Measurements from ENCODE around the gene ELL2. TPM values are rescaled to one million over a fixed set of nuclear protein-coding genes. Genes with fewer than 3 reads are reported as not detected.
"Not testable (repeated sequence)": the region's sequence is repeated elsewhere in the genome, so short reads cannot be mapped to it uniquely, and the experiment has no call there.

Gene ELL2
- total and polyA plus RNA-seq, 2 donors (not counting 1 experiment from before 2014, with no cell fraction given) = 7.2 to 27.0 TPM

DNA sequence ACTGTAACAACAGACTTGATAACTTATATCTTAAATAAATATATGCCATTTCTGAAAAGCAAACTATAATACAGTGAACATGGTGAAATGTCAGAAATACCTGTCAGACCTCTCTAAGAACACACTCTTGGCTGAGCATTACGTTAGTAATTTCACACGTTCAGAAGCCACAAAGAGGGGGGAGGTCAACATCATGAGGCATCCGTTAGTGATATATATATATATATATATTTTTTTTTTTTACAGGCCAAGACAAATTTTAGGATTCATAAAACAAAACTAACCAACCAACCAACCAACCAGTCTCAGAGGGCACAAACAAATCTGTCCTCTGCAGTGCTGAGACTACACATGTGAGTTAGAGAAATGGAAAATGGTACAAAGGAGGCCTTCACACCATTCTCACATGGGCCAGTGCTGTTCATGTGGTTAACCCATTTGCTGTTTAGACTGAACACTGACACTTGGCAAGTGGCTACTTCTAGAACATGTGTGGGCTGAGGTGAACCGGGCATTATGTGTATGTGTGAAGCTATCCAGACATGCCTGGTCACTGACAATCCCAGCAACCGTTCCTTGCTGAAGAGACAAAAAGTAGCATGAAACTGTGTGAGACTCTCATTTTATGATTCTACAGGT is 54.5 kb downstream of the ELL2 start:
- H2AFZ ChIP-seq (ENCODE audit: insufficient read depth, low read depth, low read length, poor library complexity, severe bottlenecking) = no peak overlapping the region
- no peak overlapping the region for H3K27ac Mint-ChIP-seq
- ATAC-seq (ENCODE audit: low read depth) (no peak), DNase-seq (no peak)
- ChIA-PET POLR2A (no interaction called here), CTCF (interaction anchor here (0.9 kb wide), 1 partner anchor 9 kb away, joined by 3 read pairs; no protein-coding TSS in a partner anchor)
- no peaks in the 10 kb centered on the region for H3K27me3 ChIP-seq (replicated peaks in 1 of 4; ENCODE audit: control extremely low read depth in 1 of 4, control insufficient read depth in 3 of 4, insufficient read depth in 4 of 4, low read length in 3 of 4)
- H3K27ac ChIP-seq (ENCODE audit: low read length in 2 of 2) = no peak overlapping the region
- TF ChIP-seq EZH2 (IDR thresholded peaks at IDR 0.05; ENCODE audit: borderline replicate concordance, insufficient read depth, low read depth, low read length, poor library complexity, severe bottlenecking) = no peak
- TF ChIP-seq, protein P1, sequence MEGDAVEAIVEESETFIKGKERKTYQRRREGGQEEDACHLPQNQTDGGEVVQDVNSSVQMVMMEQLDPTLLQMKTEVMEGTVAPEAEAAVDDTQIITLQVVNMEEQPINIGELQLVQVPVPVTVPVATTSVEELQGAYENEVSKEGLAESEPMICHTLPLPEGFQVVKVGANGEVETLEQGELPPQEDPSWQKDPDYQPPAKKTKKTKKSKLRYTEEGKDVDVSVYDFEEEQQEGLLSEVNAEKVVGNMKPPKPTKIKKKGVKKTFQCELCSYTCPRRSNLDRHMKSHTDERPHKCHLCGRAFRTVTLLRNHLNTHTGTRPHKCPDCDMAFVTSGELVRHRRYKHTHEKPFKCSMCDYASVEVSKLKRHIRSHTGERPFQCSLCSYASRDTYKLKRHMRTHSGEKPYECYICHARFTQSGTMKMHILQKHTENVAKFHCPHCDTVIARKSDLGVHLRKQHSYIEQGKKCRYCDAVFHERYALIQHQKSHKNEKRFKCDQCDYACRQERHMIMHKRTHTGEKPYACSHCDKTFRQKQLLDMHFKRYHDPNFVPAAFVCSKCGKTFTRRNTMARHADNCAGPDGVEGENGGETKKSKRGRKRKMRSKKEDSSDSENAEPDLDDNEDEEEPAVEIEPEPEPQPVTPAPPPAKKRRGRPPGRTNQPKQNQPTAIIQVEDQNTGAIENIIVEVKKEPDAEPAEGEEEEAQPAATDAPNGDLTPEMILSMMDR (IDR thresholded peaks at IDR 0.05) = no peak
- H3K4me3 ChIP-seq (ENCODE audit: control extremely low read depth in 1 of 5, extremely low read depth in 1 of 5, insufficient read depth in 1 of 5, low read depth in 2 of 5, low read length in 4 of 5) = no peak overlapping the region
- WGBS (ENCODE audit: insufficient coverage) = 92% methylated on average over 1 of the region's 5 CpGs
- no peak overlapping the region for H3K4me2 ChIP-seq (replicated peaks; ENCODE audit: low read depth, low read length, poor library complexity, severe bottlenecking)
- no peaks in the 10 kb centered on the region for H4K20me1 ChIP-seq (ENCODE audit: control insufficient read depth, insufficient read depth, low read length, poor library complexity, severe bottlenecking)
- H3K4me1 ChIP-seq (ENCODE audit: control insufficient read depth in 2 of 2, insufficient read depth in 2 of 2, low read length in 2 of 2) = no peaks in the 10 kb centered on the region
- no peaks in the 10 kb centered on the region for H3K9me3 Mint-ChIP-seq (ENCODE audit: insufficient read depth)
- H3K9me3 ChIP-seq (ENCODE audit: control extremely low read depth in 1 of 3, control insufficient read depth in 2 of 3, insufficient read depth in 1 of 3, low read length in 2 of 3) = no peaks in the 10 kb centered on the region
- H3K9ac ChIP-seq (ENCODE audit: low read length) = no peak overlapping the region
- peaks cover 0 to 2% of the 10 kb centered on the region in 2 experiments for H3K36me3 ChIP-seq (replicated peaks in 1 of 2; ENCODE audit: control extremely low read depth in 1 of 2, control insufficient read depth in 1 of 2, extremely low read depth in 1 of 2, insufficient read depth in 2 of 2, low read length in 1 of 2)
- intact Hi-C loops (cut with micrococcal nuclease) = no loop called here
- no peak overlapping the region for H3K4me3 Mint-ChIP-seq
- no peaks in the 10 kb centered on the region for H3K79me2 ChIP-seq (ENCODE audit: control insufficient read depth, insufficient read depth, low read length)
- no peaks in the 10 kb centered on the region for H3K27me3 Mint-ChIP-seq
- H3K4me1 Mint-ChIP-seq = no peaks in the 10 kb centered on the region

DNA sequence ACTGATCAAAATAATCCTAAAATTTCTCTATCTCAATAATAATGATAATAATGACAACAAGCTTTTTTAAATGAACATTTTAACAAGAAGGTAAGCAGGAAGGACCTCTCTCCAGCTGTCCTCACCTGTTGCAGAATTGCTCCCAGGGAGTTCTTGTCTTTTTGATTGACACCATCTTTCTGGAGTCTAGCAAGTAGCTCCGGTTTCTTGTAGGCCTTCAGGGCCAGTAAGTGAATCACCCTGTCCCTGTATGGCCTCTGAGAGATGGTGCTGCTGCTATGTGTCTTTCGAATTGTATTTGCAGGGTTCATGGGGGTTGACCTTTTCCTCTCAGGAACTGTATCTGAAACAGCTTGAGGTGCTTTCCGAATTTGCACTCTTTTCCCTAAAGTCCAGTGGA is 55.3 kb downstream of the ELL2 start:
- ATAC-seq (ENCODE audit: low read depth); CTCF ChIA-PET; H4K20me1 ChIP-seq (ENCODE audit: control insufficient read depth, insufficient read depth, low read length, poor library complexity, severe bottlenecking); H3K27ac Mint-ChIP-seq; H3K9me3 ChIP-seq (ENCODE audit: control extremely low read depth in 1 of 3, control insufficient read depth in 2 of 3, insufficient read depth in 1 of 3, low read length in 2 of 3); H3K27me3 ChIP-seq (replicated peaks in 1 of 4; ENCODE audit: control extremely low read depth in 1 of 4, control insufficient read depth in 3 of 4, insufficient read depth in 4 of 4, low read length in 3 of 4); H3K79me2 ChIP-seq (ENCODE audit: control insufficient read depth, insufficient read depth, low read length); H3K9ac ChIP-seq (ENCODE audit: low read length); H3K4me1 ChIP-seq (ENCODE audit: control insufficient read depth in 2 of 2, insufficient read depth in 2 of 2, low read length in 2 of 2); H3K9me3 Mint-ChIP-seq (ENCODE audit: insufficient read depth); H3K4me3 ChIP-seq (ENCODE audit: control extremely low read depth in 1 of 5, extremely low read depth in 1 of 5, insufficient read depth in 1 of 5, low read depth in 2 of 5, low read length in 4 of 5); H3K36me3 ChIP-seq (replicated peaks in 1 of 2; ENCODE audit: control extremely low read depth in 1 of 2, control insufficient read depth in 1 of 2, extremely low read depth in 1 of 2, insufficient read depth in 2 of 2, low read length in 1 of 2); H2AFZ ChIP-seq (ENCODE audit: insufficient read depth, low read depth, low read length, poor library complexity, severe bottlenecking); H3K4me3 Mint-ChIP-seq; intact Hi-C loops (cut with micrococcal nuclease); H3K27me3 Mint-ChIP-seq; DNase-seq; H3K4me1 Mint-ChIP-seq; H3K4me2 ChIP-seq (replicated peaks; ENCODE audit: low read depth, low read length, poor library complexity, severe bottlenecking); POLR2A ChIA-PET; H3K27ac ChIP-seq (ENCODE audit: low read length in 2 of 2): not testable (repeated sequence)
- 80% methylated on average over 1 of the region's 3 CpGs for WGBS (ENCODE audit: insufficient coverage)
